Loucy (cell line): ENCODE data around the gene CYP1A2.

Experiments
- H2AFZ ChIP-seq: fragments of 200-600 bp; sonication (generic); 2 replicates; pipeline ENCODE4 v1.6.0; 2016; ENCODE audit warnings: antibody characterized with exemption, mild to moderate bottlenecking, low read length, moderate library complexity
- H3F3A ChIP-seq: fragments of 200-600 bp; 2 replicates; pipeline ENCODE4 v1.6.0; 2016; ENCODE audit warnings: antibody characterized with exemption, low read depth, mild to moderate bottlenecking
- H3K27me3 ChIP-seq: fragments of 200-600 bp; sonication (generic); 2 replicates; pipeline ENCODE4 v1.6.1; 2014; ENCODE audit warnings: low read length, mild to moderate bottlenecking; ENCODE audit not compliant: insufficient read depth, poor library complexity, severe bottlenecking
- H3K36me3 ChIP-seq: fragments of 200-600 bp; sonication (generic); 2 replicates; pipeline ENCODE4 v1.6.1; 2016; ENCODE audit warnings: low read length; ENCODE audit not compliant: insufficient read depth
- H3K4me1 ChIP-seq: fragments of 200-600 bp; sonication (generic); 2 replicates; pipeline ENCODE4 v1.5.1; 2014; ENCODE audit warnings: low read length, mild to moderate bottlenecking; ENCODE audit not compliant: insufficient read depth, poor library complexity, severe bottlenecking
- H3K4me2 ChIP-seq: fragments of 200-600 bp; sonication (generic); 2 replicates; pipeline ENCODE4 v1.6.0; 2014; ENCODE audit warnings: antibody characterized with exemption, low read length, low read depth, mild to moderate bottlenecking; ENCODE audit not compliant: poor library complexity, severe bottlenecking
- H3K4me3 ChIP-seq: fragments of 200-600 bp; sonication (generic); 2 replicates; pipeline ENCODE4 v1.5.1; 2014; ENCODE audit warnings: low read length, mild to moderate bottlenecking, mixed read lengths; ENCODE audit not compliant: poor library complexity, severe bottlenecking
- H3K79me2 ChIP-seq: fragments of 200-600 bp; sonication (generic); 2 replicates; pipeline ENCODE4 v1.6.1; 2014; ENCODE audit warnings: low read length; ENCODE audit not compliant: insufficient read depth
- H3K9ac ChIP-seq: fragments of 200-600 bp; sonication (generic); 2 replicates; pipeline ENCODE4 v1.6.0; 2014; ENCODE audit warnings: mild to moderate bottlenecking, low read depth, low read length, moderate library complexity; ENCODE audit not compliant: poor library complexity, severe bottlenecking
- H3K9me2 ChIP-seq: fragments of 200-600 bp; sonication (generic); replicated peaks from 2 replicates; pipeline ENCODE4 v1.6.1; 2016; ENCODE audit warnings: low read depth, low read length, mixed read lengths
- H3K9me3 ChIP-seq: fragments of 200-600 bp; sonication (generic); 2 replicates; pipeline ENCODE4 v1.6.1; 2014; ENCODE audit warnings: mild to moderate bottlenecking, antibody characterized with exemption, low read length, low read depth; ENCODE audit not compliant: insufficient read depth
- H4K20me1 ChIP-seq: fragments of 200-600 bp; sonication (generic); 2 replicates; pipeline ENCODE4 v1.6.0; 2014; ENCODE audit warnings: antibody characterized with exemption, low read length, mild to moderate bottlenecking; ENCODE audit not compliant: insufficient read depth, poor library complexity, severe bottlenecking
- CTCF ChIP-seq: fragments of 200-600 bp; sonication (generic); conservative IDR thresholded peaks from 2 replicates; pipeline ENCODE4 v1.5.1; 2014; ENCODE audit warnings: mild to moderate bottlenecking, antibody characterized with exemption, low read length
- EZH2phosphoT487 ChIP-seq: fragments of 200-600 bp; IDR thresholded peaks from 2 replicates; pipeline ENCODE4 v1.6.1; 2018; ENCODE audit warnings: antibody characterized with exemption, mild to moderate bottlenecking, moderate library complexity, borderline replicate concordance

CYP1A2 gene

GRCh38 chr15:74787251-74788041, 38.8 kb downstream of the CYP1A2 start:
- peaks cover 13% of the 10 kb centered on the region; the same call in 1 of the 2 replicates for H3K36me3 ChIP-seq
- H3F3A ChIP-seq: peaks cover 6% of the 10 kb centered on the region; the same call in 1 of the 2 replicates
- H3K4me3 ChIP-seq: peak overlapping the region; percentile 83
- no peaks in the 10 kb centered on the region for H3K9me2 ChIP-seq
- peaks cover 75% of the 10 kb centered on the region for H3K4me1 ChIP-seq
- H3K4me2 ChIP-seq: peak overlapping the region; percentile 95
- TF ChIP-seq EZH2phosphoT487 (no peak), CTCF (peak; percentile 94)
- H2AFZ ChIP-seq: no peak overlapping the region
- H3K9me3 ChIP-seq: no peaks in the 10 kb centered on the region
- H3K9ac ChIP-seq: peak overlapping the region; percentile 96
- H3K79me2 ChIP-seq: peaks cover 94% of the 10 kb centered on the region
- no peaks in the 10 kb centered on the region for H3K27me3 ChIP-seq
- H4K20me1 ChIP-seq: peaks cover 87% of the 10 kb centered on the region

GRCh38 chr15:74788042-74788682, 39.5 kb downstream of the CYP1A2 start:
- Histone ChIP-seq H3K79me2 (peaks cover 94% of the 10 kb centered on the region), H3K9me3 (no peaks in the 10 kb centered on the region), H3K4me2 (peak overlapping the region; percentile 95), H3K27me3 (no peaks in the 10 kb centered on the region), H3F3A (peaks cover 6% of the 10 kb centered on the region; the same call in 1 of the 2 replicates), H3K9me2 (no peaks in the 10 kb centered on the region), H3K4me3 (peak overlapping the region; percentile 83), H4K20me1 (peaks cover 87% of the 10 kb centered on the region), H3K4me1 (peaks cover 82% of the 10 kb centered on the region), H3K36me3 (peaks cover 13% of the 10 kb centered on the region; the same call in 1 of the 2 replicates), H3K9ac (peak overlapping the region; percentile 96), H2AFZ (no peak overlapping the region)
- TF ChIP-seq CTCF (no peak), EZH2phosphoT487 (no peak)

- H3K4me3 ChIP-seq: peak overlapping the region; percentile 83
- H3K4me2 ChIP-seq: peak overlapping the region; percentile 95
- no peak for TF ChIP-seq EZH2phosphoT487
- no peak for TF ChIP-seq CTCF
- H4K20me1 ChIP-seq: peaks cover 90% of the 10 kb centered on the region
- H3K9me2 ChIP-seq: no peaks in the 10 kb centered on the region
- H3K9ac ChIP-seq: peak overlapping the region; percentile 96
- peaks cover 13% of the 10 kb centered on the region; the same call in 1 of the 2 replicates for H3K36me3 ChIP-seq
- H3K79me2 ChIP-seq: peaks cover 94% of the 10 kb centered on the region
- no peak overlapping the region for H2AFZ ChIP-seq
- peaks cover 6% of the 10 kb centered on the region; the same call in 1 of the 2 replicates for H3F3A ChIP-seq
- no peaks in the 10 kb centered on the region for H3K9me3 ChIP-seq
- no peaks in the 10 kb centered on the region for H3K27me3 ChIP-seq
- peaks cover 83% of the 10 kb centered on the region for H3K4me1 ChIP-seq
These were observed 40.1 kb downstream of the CYP1A2 start for GRCh38 chr15:74788683-74789151.
